Choroid plexus epithelial cell (primary cell): ENCODE data around the gene GSTO1.

ENCODE experiments used
- DNase-seq: peaks from one replicate; pipeline ENCODE4 v3.0.0-alpha.2; 2010; ENCODE audit warnings: low read depth
- H3K4me3 ChIP-seq: 2 replicates; pipeline ENCODE4 v1.5.1; 2011; ENCODE audit warnings: low read depth, mild to moderate bottlenecking, control low read depth, low read length, moderate library complexity
- TF ChIP-seq, protein P1 (sequence below): conservative IDR thresholded peaks from 2 replicates; pipeline ENCODE4 v1.5.1; 2011; ENCODE audit warnings: low read depth, mild to moderate bottlenecking, control low read depth, inconsistent platforms, low read length, moderate library complexity

GSTO1 gene

GRCh38 chr10:104255311-104255981 is 754 bp downstream of the GSTO1 start:
- peak; percentile 91 for DNase-seq
- H3K4me3 ChIP-seq = peak overlapping the region; percentile 81
- TF ChIP-seq, protein P1, sequence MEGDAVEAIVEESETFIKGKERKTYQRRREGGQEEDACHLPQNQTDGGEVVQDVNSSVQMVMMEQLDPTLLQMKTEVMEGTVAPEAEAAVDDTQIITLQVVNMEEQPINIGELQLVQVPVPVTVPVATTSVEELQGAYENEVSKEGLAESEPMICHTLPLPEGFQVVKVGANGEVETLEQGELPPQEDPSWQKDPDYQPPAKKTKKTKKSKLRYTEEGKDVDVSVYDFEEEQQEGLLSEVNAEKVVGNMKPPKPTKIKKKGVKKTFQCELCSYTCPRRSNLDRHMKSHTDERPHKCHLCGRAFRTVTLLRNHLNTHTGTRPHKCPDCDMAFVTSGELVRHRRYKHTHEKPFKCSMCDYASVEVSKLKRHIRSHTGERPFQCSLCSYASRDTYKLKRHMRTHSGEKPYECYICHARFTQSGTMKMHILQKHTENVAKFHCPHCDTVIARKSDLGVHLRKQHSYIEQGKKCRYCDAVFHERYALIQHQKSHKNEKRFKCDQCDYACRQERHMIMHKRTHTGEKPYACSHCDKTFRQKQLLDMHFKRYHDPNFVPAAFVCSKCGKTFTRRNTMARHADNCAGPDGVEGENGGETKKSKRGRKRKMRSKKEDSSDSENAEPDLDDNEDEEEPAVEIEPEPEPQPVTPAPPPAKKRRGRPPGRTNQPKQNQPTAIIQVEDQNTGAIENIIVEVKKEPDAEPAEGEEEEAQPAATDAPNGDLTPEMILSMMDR = no peak

GRCh38 chr10:104256335-104256961 is 1.8 kb downstream of the GSTO1 start:
- peak; percentile 34 for DNase-seq
- TF ChIP-seq, protein P1 = no peak
- H3K4me3 ChIP-seq = peak overlapping the region; percentile 81

DNA sequence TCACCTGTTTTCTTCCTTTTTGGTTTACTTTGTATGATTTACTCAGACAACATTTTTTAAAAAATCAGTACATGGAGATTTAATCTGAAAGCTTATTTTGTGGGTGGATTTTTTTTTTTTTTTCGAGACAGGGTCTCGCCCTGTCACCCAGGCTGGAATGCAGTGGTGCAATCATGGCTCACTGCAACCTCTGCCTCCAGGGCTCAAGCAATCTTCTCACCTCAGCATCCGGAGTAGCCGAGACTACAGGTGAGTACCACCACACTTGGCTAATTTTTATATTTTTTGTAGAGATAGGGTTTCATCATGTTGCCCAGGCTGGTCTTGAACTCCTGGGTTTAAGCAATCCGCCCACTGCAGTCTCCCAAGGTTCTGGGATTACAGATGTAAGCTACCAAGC is 2.5 kb downstream of the GSTO1 start:
- TF ChIP-seq, protein P1 = no peak
- H3K4me3 ChIP-seq = no peak overlapping the region

DNA sequence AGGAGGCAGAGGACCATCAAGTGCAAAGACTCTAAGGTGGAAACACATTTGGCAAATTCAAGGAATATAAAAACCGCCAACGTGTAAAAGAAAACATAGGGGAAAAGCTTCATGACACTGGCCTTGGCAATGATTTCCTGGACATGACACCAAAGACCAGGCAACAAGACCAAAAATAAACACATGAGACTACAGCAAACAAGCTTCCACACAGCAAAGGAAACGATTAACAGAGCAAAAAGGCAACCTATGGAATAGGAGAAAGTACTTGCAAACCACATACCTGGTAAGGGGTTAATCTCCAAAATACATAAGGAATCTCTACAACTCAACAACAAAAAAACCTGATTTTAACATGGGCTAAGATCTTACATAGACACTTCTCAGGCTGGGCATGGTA is 3.5 kb downstream of the GSTO1 start:
- no peak for DNase-seq
- TF ChIP-seq, protein P1 = no peak
- H3K4me3 ChIP-seq = no peak overlapping the region

More for the DNA sequence above, 2.5 kb downstream of the GSTO1 start:
- no peak for DNase-seq

- DNase-seq = no peak
- no peak overlapping the region for H3K4me3 ChIP-seq
- TF ChIP-seq, protein P1 = no peak
Observed at GRCh38 chr10:104259456-104259855, 4.8 kb downstream of the GSTO1 start.

DNA sequence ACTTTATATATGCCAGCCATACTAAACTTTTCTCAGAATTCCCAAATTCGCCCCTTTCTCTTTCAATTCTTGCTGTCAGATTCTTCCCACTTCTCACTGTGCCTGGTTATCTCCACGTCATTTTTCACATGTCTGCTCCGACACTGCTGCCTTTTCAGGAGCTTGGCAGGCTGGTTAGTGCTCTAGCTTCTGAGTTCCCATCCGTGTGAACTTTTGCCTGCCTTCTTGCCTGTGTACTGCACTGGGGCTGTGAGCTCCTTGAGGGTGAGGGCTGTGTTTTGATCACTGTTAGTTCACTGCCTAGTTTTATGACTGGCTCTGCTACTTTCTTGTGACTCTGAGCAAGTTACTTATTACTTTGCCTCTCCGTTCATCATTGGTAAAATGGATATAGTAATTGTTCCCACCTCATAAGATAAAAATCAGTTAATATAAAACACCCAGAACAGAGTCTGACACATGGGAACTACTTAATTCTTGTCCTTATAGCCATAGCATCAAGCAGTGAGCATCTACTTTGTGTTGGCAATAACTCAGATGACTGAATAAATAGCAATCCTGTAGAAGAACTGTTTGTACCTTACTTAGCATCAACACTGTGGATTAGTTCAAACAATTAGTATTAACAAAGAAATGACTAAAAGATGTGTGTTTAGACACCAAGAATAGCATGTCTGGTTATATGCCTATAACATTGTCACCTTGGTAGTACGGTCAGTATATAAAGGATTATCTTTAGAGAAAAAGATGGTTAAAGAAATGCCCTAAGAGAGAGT is 5.5 kb downstream of the GSTO1 start:
- peak; percentile 72 for DNase-seq
- H3K4me3 ChIP-seq = no peak overlapping the region
- TF ChIP-seq, protein P1 = no peak
